Neural progenitor cell (in vitro differentiated cells): ENCODE results near the gene PRG2.
"Not testable (repeated sequence)": the region's sequence is repeated elsewhere in the genome, so short reads cannot be mapped to it uniquely, and the experiment has no call there.

Experiments used
- EZH2 ChIP-seq: fragments of 200-600 bp; sonication (generic); IDR thresholded peaks from 2 replicates; pipeline ENCODE4 v1.6.1; 2017; ENCODE audit warnings: antibody characterized with exemption, mild to moderate bottlenecking, moderate library complexity
- TF ChIP-seq, protein P1 (sequence below): fragments of 200-600 bp; sonication (generic); IDR thresholded peaks from 2 replicates; pipeline ENCODE4 v1.5.1; 2017; ENCODE audit warnings: antibody characterized with exemption, mild to moderate bottlenecking

DNA sequence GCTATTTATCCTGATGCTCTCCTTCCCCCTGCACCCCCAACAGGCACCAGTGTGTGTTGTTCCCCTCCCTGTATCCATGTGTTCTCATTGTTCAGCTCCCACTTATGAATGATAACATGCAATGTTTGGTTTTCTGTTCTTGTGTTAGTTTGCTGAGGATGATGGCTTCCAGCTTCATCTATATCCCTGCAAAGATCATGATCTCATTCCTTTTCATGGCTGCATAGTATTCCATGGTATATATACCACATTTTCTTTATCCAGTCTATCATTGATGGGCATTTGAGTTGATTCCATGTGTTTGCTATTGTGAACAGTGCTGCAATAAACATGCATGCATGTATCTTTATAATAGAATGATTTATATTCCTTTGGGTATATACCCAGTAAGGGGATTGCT lies 29.0 kb downstream of the PRG2 start:
- TF ChIP-seq, protein P1, sequence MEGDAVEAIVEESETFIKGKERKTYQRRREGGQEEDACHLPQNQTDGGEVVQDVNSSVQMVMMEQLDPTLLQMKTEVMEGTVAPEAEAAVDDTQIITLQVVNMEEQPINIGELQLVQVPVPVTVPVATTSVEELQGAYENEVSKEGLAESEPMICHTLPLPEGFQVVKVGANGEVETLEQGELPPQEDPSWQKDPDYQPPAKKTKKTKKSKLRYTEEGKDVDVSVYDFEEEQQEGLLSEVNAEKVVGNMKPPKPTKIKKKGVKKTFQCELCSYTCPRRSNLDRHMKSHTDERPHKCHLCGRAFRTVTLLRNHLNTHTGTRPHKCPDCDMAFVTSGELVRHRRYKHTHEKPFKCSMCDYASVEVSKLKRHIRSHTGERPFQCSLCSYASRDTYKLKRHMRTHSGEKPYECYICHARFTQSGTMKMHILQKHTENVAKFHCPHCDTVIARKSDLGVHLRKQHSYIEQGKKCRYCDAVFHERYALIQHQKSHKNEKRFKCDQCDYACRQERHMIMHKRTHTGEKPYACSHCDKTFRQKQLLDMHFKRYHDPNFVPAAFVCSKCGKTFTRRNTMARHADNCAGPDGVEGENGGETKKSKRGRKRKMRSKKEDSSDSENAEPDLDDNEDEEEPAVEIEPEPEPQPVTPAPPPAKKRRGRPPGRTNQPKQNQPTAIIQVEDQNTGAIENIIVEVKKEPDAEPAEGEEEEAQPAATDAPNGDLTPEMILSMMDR = not testable (repeated sequence)
- not testable (repeated sequence) for TF ChIP-seq EZH2
